GM21786 (cell line): Measurements from ENCODE around the gene LPP.

Experiments
- ATAC-seq: cut with Tn5 transposase; IDR thresholded peaks from one replicate; pipeline ENCODE4 v1.9.1; 2021; ENCODE audit not compliant: unreplicated experiment

Gene LPP

GRCh38 chr3:188218603-188219002 lies 64.6 kb downstream of the LPP start:
- no peak for ATAC-seq

- no peak for ATAC-seq
Measured at GRCh38 chr3:188219147-188219546, 65.2 kb downstream of the LPP start.

- ATAC-seq = no peak
Measured at GRCh38 chr3:188220097-188220788, 66.3 kb downstream of the LPP start.

- no peak for ATAC-seq
Measured at GRCh38 chr3:188220988-188221818, 67.2 kb downstream of the LPP start.

- ATAC-seq = no peak
Measured at GRCh38 chr3:188223936-188224335, 70.0 kb downstream of the LPP start.

- ATAC-seq = no peak
Measured at GRCh38 chr3:188227442-188227841, 73.5 kb downstream of the LPP start.

- no peak for ATAC-seq
Measured at GRCh38 chr3:188229177-188229576, 75.2 kb downstream of the LPP start.

DNA sequence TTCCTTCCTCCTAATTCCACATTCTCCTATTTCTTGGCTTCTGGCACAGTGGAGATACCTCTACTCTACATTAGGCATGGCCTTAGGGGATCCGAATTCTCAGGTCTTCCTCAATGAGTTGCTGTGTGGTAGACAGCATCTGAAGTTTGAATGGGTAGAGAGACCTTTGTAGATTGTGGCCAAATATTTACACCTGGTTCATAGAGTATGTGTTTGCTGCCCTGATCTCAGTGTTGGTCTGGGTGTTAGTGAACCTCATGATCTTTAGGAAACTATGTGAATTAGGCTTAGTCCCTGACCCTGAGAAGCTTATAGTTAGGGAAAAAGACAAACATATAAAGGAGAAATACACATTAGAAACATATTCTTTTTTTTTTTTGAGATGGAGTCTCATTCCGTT lies 75.8 kb downstream of the LPP start:
- ATAC-seq = no peak

GRCh38 chr3:188230962-188231361 lies 77.0 kb downstream of the LPP start:
- ATAC-seq = no peak

GRCh38 chr3:188231456-188231855 lies 77.5 kb downstream of the LPP start:
- ATAC-seq = no peak

GRCh38 chr3:188232656-188233055 lies 78.7 kb downstream of the LPP start:
- no peak for ATAC-seq

GRCh38 chr3:188233320-188233719 lies 79.4 kb downstream of the LPP start:
- ATAC-seq = no peak

GRCh38 chr3:188234132-188234531 lies 80.2 kb downstream of the LPP start:
- no peak for ATAC-seq

GRCh38 chr3:188236271-188236670 lies 82.3 kb downstream of the LPP start:
- ATAC-seq = no peak

GRCh38 chr3:188239035-188239434 lies 85.1 kb downstream of the LPP start:
- no peak for ATAC-seq

DNA sequence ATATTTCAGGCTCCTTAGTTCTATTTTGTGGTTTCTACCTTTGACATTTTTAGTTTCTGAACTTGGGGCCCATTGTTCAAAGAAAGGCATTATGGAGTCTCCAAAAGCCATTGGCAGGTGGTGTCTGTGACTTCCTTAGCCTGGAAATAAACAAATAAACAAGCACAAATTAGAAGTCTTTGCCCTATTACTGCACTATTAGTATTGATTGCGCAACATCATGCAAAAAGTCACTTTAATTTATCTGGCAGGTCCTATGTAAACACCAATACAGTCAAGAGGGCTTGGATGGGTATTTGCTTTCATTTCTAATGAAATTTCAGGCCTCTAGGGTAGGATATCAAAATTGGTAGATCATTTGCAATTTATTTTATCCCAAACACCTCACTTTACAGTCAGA lies 85.6 kb downstream of the LPP start:
- no peak for ATAC-seq

- no peak for ATAC-seq
Measured at GRCh38 chr3:188240189-188240981, 86.4 kb downstream of the LPP start.

GRCh38 chr3:188241072-188241471 lies 87.1 kb downstream of the LPP start:
- no peak for ATAC-seq

- no peak for ATAC-seq
Measured at GRCh38 chr3:188241883-188242282, 87.9 kb downstream of the LPP start.

DNA sequence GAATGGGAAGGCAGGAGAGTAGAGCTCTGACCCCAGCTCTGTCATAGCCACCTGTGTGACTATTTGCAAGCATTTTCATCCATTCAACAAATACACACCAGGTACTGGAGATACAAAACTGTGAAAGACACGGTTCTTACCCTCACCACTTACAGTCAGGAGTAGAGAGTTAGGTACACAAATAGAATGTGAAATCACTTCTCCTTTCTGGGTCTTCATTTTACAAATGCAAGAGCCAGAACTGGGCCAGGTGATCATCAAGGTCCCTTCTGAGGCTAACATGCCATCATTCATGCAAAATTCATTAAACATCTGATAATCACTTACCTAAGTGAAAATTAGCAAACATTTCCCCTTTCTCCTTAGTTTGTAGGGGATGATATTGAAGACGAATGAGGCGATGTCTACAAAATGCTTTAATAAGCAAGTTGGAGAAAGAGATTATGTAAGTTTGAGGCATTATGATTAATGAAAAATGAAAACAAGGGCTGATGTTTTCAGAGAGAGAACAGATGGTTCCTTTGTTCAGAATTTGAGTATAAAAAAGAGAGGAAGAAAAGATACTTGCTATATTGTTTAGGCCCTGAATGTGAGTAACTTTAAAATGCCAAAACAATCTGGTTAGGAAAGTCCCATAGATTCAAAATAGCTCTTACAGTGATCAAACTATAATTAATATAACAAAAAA lies 88.6 kb downstream of the LPP start:
- ATAC-seq = no peak

- no peak for ATAC-seq
Measured at GRCh38 chr3:188243124-188243795, 89.3 kb downstream of the LPP start.
